ENCODE results near the gene MGAT4C.

- no peak for TF ChIP-seq CTCF (IDR thresholded peaks at IDR 0.05)
- no peak for TF ChIP-seq POLR2AphosphoS5 (IDR thresholded peaks at IDR 0.05)
- TF ChIP-seq POLR2A (IDR thresholded peaks at IDR 0.05), result no peak
Observed at GRCh38 chr12:86249276-86249675, 6.9 kb downstream of the MGAT4C start.

Measured in upper lobe of left lung (tissue), 4 donors.